Suprapubic skin (tissue), 4 donors: ENCODE results near the gene FHIP1A. TPM values are rescaled to one million over a fixed set of nuclear protein-coding genes. Genes with fewer than 3 reads are reported as not detected.
"Not testable (repeated sequence)": the region's sequence is repeated elsewhere in the genome, so short reads cannot be mapped to it uniquely, and the experiment has no call there.

ENCODE experiments used
- DNase-seq, 2 donors: peaks; one replicate each; pipeline ENCODE4 v3.0.0-alpha.2; 2019; ENCODE audit warnings: low spot score in 2 of 2
- H3K27ac ChIP-seq: fragments of 200-600 bp; sonication (generic); one replicate; pipeline ENCODE4 v1.5.1; 2019
- H3K27me3 ChIP-seq: fragments of 200-600 bp; sonication (generic); one replicate; pipeline ENCODE4 v1.5.1; 2019
- H3K36me3 ChIP-seq: fragments of 200-600 bp; sonication (generic); one replicate; pipeline ENCODE4 v1.5.1; 2019
- H3K4me1 ChIP-seq: fragments of 200-600 bp; sonication (generic); one replicate; pipeline ENCODE4 v1.5.1; 2019
- H3K4me3 ChIP-seq: fragments of 200-600 bp; sonication (generic); one replicate; pipeline ENCODE4 v1.5.1; 2019; ENCODE audit warnings: mild to moderate bottlenecking
- H3K9me3 ChIP-seq: fragments of 200-600 bp; sonication (generic); one replicate; pipeline ENCODE4 v1.5.1; 2019
- CTCF ChIP-seq, 2 donors: fragments of 200-600 bp in 1 of 2; fragments of 450-650 bp in 1 of 2; sonication (generic) in 1 of 2; IDR thresholded peaks; one replicate each; pipeline ENCODE4 v1.5.1; 2016 to 2019; ENCODE audit warnings: antibody characterized with exemption in 2 of 2, mild to moderate bottlenecking in 1 of 2, moderate library complexity in 1 of 2
- EP300 ChIP-seq: sonication (generic); formaldehyde crosslinking; IDR thresholded peaks from one replicate; pipeline ENCODE4 v1.6.1; 2017; ENCODE audit warnings: antibody characterized with exemption
- POLR2A ChIP-seq, 2 donors: fragments of 450-650 bp; IDR thresholded peaks; one replicate each; pipeline ENCODE4 v1.6.1; 2017; ENCODE audit warnings: antibody characterized with exemption in 2 of 2, mild to moderate bottlenecking in 2 of 2, moderate library complexity in 2 of 2
- POLR2AphosphoS5 ChIP-seq, 3 donors: sonication (generic); formaldehyde crosslinking; IDR thresholded peaks; one replicate each; pipeline ENCODE4 v1.6.1; 2017; ENCODE audit warnings: antibody characterized with exemption in 3 of 3
- WGBS: methylation state at CpG from one replicate; pipeline ENCODE4 v1.1.5; 2018; 5-methylcytosine and 5-hydroxymethylcytosine counted together
- total RNA-seq, 4 donors: library from RNA; depleted of rRNA; stranded (reverse); fragments of >200 nt; gene quantifications; one replicate each; pipeline ENCODE4 v1.1.0, GENCODE V29; 2016

FHIP1A gene
- total RNA-seq, 4 donors from 2014 or later, result 90.3 to 105 (median 101) TPM

- TF ChIP-seq CTCF (IDR thresholded peaks at IDR 0.05) (no peak), POLR2AphosphoS5 (IDR thresholded peaks at IDR 0.05) (no peak), EP300 (no peak), POLR2A (IDR thresholded peaks at IDR 0.05) (no peak)
- Histone ChIP-seq H3K27me3 (no peaks in the 10 kb centered on the region), H3K4me3 (no peak overlapping the region), H3K27ac (no peak overlapping the region), H3K36me3 (no peaks in the 10 kb centered on the region), H3K9me3 (no peaks in the 10 kb centered on the region), H3K4me1 (no peaks in the 10 kb centered on the region)
- no peak for DNase-seq
- 88% methylated on average over 1 of the region's 1 CpG for WGBS
These were observed 32.4 kb upstream of the FHIP1A start for GRCh38 chr4:151376540-151376939.

GRCh38 chr4:151389311-151389710 lies 19.7 kb upstream of the FHIP1A start:
- no peak for DNase-seq
- 31% methylated on average over 2 of the region's 2 CpGs for WGBS
- no peaks in the 10 kb centered on the region for H3K27me3 ChIP-seq
- no peaks in the 10 kb centered on the region for H3K36me3 ChIP-seq
- H3K4me3 ChIP-seq, result no peak overlapping the region
- no peaks in the 10 kb centered on the region for H3K4me1 ChIP-seq
- H3K27ac ChIP-seq, result no peak overlapping the region
- H3K9me3 ChIP-seq, result no peaks in the 10 kb centered on the region
- TF ChIP-seq POLR2AphosphoS5 (IDR thresholded peaks at IDR 0.05), result no peak
- no peak for TF ChIP-seq EP300
- no peak for TF ChIP-seq CTCF (IDR thresholded peaks at IDR 0.05)
- TF ChIP-seq POLR2A (IDR thresholded peaks at IDR 0.05), result no peak

- H3K4me1 ChIP-seq, H3K9me3 ChIP-seq, DNase-seq, H3K4me3 ChIP-seq, H3K27me3 ChIP-seq, H3K36me3 ChIP-seq, H3K27ac ChIP-seq: not testable (repeated sequence)
- 90% methylated on average over 2 of the region's 2 CpGs for WGBS
These were observed 19.2 kb upstream of the FHIP1A start for GRCh38 chr4:151389799-151390198.

- Histone ChIP-seq H3K27me3 (no peaks in the 10 kb centered on the region), H3K36me3 (no peaks in the 10 kb centered on the region), H3K4me3 (no peak overlapping the region), H3K4me1 (no peaks in the 10 kb centered on the region), H3K9me3 (no peaks in the 10 kb centered on the region), H3K27ac (no peak overlapping the region)
- DNase-seq, result no peak
- TF ChIP-seq POLR2A (IDR thresholded peaks at IDR 0.05) (no peak), POLR2AphosphoS5 (IDR thresholded peaks at IDR 0.05) (no peak), CTCF (IDR thresholded peaks at IDR 0.05) (no peak), EP300 (no peak)
These were observed 13.1 kb upstream of the FHIP1A start for GRCh38 chr4:151395873-151396272.

GRCh38 chr4:151400343-151400742 lies 8.6 kb upstream of the FHIP1A start:
- TF ChIP-seq POLR2A (IDR thresholded peaks at IDR 0.05) (no peak), POLR2AphosphoS5 (IDR thresholded peaks at IDR 0.05) (no peak), EP300 (no peak), CTCF (IDR thresholded peaks at IDR 0.05) (no peak)
- Histone ChIP-seq H3K27ac (no peak overlapping the region), H3K4me3 (no peak overlapping the region), H3K27me3 (no peaks in the 10 kb centered on the region), H3K9me3 (no peaks in the 10 kb centered on the region), H3K36me3 (no peaks in the 10 kb centered on the region), H3K4me1 (no peaks in the 10 kb centered on the region)
- 92% methylated on average over 3 of the region's 3 CpGs for WGBS
- DNase-seq, result no peak

- 97% methylated on average over 2 of the region's 2 CpGs for WGBS
- no peak for DNase-seq
- no peak overlapping the region for H3K27ac ChIP-seq
- no peak overlapping the region for H3K4me3 ChIP-seq
- H3K4me1 ChIP-seq, result no peaks in the 10 kb centered on the region
- no peaks in the 10 kb centered on the region for H3K36me3 ChIP-seq
- no peak for TF ChIP-seq CTCF (IDR thresholded peaks at IDR 0.05)
- no peak for TF ChIP-seq EP300
- no peak for TF ChIP-seq POLR2AphosphoS5 (IDR thresholded peaks at IDR 0.05)
- TF ChIP-seq POLR2A (IDR thresholded peaks at IDR 0.05), result no peak
- no peaks in the 10 kb centered on the region for H3K9me3 ChIP-seq
- no peaks in the 10 kb centered on the region for H3K27me3 ChIP-seq
These were observed 7.2 kb upstream of the FHIP1A start for GRCh38 chr4:151401739-151402138.
